Psoas muscle (tissue), 8 donors: ENCODE results near the gene ARHGEF7. TPM values are rescaled to one million over a fixed set of nuclear protein-coding genes. Genes with fewer than 3 reads are reported as not detected.

Experiments
- ATAC-seq, 4 donors: fragments of 200-7000 bp; cut with Tn5 transposase; one replicate each; pipeline ENCODE4 v1.9.1; 2020; ENCODE audit warnings: moderate library complexity in 3 of 4, mild to moderate bottlenecking in 2 of 4
- DNase-seq, 2 donors: peaks; one replicate each; pipeline ENCODE4 v3.0.0-alpha.2; 2020
- H3K27ac ChIP-seq: fragments of 200-600 bp; one replicate; pipeline ENCODE4 v1.8.0; 2022
- H3K27me3 ChIP-seq, 3 donors: fragments of 200-600 bp in 1 of 3; one replicate each; pipeline versions ENCODE4 v1.6.1 to v1.8.0; 2013 to 2022; ENCODE audit warnings: low read length in 2 of 3, mild to moderate bottlenecking in 2 of 3, moderate library complexity in 1 of 3; ENCODE audit not compliant: insufficient read depth in 3 of 3
- H3K36me3 ChIP-seq, 2 donors: fragments of 200-600 bp in 1 of 2; one replicate each; pipeline versions ENCODE4 v1.6.1 to v1.8.0; 2013 to 2022; ENCODE audit warnings: low read depth in 1 of 2, mild to moderate bottlenecking in 1 of 2, moderate library complexity in 1 of 2; ENCODE audit not compliant: insufficient read depth in 1 of 2
- H3K4me1 ChIP-seq: fragments of 200-600 bp; one replicate; pipeline ENCODE4 v1.8.0; 2022
- H3K4me3 ChIP-seq: fragments of 200-600 bp; one replicate; pipeline ENCODE4 v1.8.0; 2022; ENCODE audit warnings: mild to moderate bottlenecking
- H3K9me3 ChIP-seq: fragments of 200-600 bp; one replicate; pipeline ENCODE4 v1.8.0; 2022
- WGBS, 3 donors: extraction: QIAGEN DNeasy Blood & Tissue Kit; methylation state at CpG; one replicate each; pipeline versions ENCODE4 v1.1.6 to v1.1.7; 2013; 5-methylcytosine and 5-hydroxymethylcytosine counted together
- intact Hi-C, 2 donors: fragments of 100-400 bp; cut with DNase I; formaldehyde crosslinking; loops; one replicate each; pipeline versions ENCODE4 v1.11.0 to v1.14.2; 2022
- polyA plus RNA-seq, 3 donors: library from polyadenylated mRNA; stranded (reverse); fragments of 200-250 nt; gene quantifications; one replicate each; pipeline ENCODE4 v1.2.3, GENCODE V29; 2013
- total RNA-seq, 4 donors: library from RNA; stranded (reverse); fragmentation: NEBNext Ultra II Directional in 2 of 4; extraction: Animal tissue kit (Norgen Biotek cat#: 25700) in 2 of 4; gene quantifications; one replicate each; pipeline versions ENCODE4 v1.2.1 to v1.2.4, GENCODE V29; 2021 to 2023
- TF ChIP-seq, protein P1 (sequence below): fragments of 200-600 bp; IDR thresholded peaks from one replicate; pipeline ENCODE4 v1.8.0; 2022; ENCODE audit warnings: antibody characterized with exemption
- donor health status: healthy with polysubstance abuse.
- donor health status: DM: no; HTN: no; CAD: no; lungs with moderate emphysema.
- donor health status: Bipolar disorder and iron deficiency.
- donor health status: healthy.
- donor health status: DM: yes; HTN: yes; CAD: no.
- donor health status: DM: no; HTN: no; CAD: no.
- donor health status: DM: no; HTN: no; CAD: no.
- donor health status: DM: yes; HTN: yes; CAD: no.

The ARHGEF7 gene
- total and polyA plus RNA-seq, 7 donors = 21.6 to 53.6 (median 46.8) TPM

DNA sequence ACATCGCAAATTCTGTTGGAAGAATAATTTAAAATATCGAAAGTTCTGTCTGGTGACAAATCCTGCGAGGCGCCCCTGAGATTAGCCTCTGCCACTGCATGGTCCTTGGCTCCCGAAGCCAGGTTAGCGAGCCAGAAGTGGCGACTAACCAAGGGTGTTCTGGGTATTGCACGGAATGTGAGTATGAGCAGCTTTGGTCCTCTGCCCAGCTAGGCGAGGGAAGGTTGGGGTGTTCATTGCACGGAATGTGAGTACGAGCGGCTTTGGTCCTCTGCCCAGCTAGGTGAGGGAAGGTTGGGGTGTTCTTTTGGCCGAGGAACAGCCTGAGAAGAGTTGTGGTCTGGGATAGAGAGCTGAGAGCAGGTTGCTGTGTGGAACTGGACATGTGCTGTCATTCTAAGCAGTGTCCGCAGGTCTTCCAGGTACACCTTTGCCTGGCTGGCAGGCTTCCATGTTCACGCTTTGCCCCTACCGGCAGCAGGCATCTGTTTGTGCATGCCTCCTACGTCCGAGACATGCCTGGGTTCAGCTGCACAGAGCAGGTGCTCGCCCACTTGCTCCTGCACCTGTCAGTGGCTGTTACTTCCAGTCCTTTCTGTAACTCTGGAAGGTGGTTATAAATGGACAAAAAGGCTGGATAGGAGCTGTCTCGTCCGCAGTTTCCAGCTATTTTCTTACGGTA, 187.1 kb downstream of the ARHGEF7 start:
- TF ChIP-seq, protein P1, sequence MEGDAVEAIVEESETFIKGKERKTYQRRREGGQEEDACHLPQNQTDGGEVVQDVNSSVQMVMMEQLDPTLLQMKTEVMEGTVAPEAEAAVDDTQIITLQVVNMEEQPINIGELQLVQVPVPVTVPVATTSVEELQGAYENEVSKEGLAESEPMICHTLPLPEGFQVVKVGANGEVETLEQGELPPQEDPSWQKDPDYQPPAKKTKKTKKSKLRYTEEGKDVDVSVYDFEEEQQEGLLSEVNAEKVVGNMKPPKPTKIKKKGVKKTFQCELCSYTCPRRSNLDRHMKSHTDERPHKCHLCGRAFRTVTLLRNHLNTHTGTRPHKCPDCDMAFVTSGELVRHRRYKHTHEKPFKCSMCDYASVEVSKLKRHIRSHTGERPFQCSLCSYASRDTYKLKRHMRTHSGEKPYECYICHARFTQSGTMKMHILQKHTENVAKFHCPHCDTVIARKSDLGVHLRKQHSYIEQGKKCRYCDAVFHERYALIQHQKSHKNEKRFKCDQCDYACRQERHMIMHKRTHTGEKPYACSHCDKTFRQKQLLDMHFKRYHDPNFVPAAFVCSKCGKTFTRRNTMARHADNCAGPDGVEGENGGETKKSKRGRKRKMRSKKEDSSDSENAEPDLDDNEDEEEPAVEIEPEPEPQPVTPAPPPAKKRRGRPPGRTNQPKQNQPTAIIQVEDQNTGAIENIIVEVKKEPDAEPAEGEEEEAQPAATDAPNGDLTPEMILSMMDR = no peak
- WGBS, 3 donors = 42 to 66% (median 47%) methylated on average over 22 of the region's 22 CpGs

GRCh38 chr13:111303559-111303958, 188.4 kb downstream of the ARHGEF7 start:
- no peak overlapping the region for H3K4me3 ChIP-seq
- peaks cover 0 to 72% of the 10 kb centered on the region in 2 donors for H3K36me3 ChIP-seq
- WGBS, 3 donors = 96 to 98% (median 98%) methylated on average over 11 of the region's 11 CpGs
- no peaks in the 10 kb centered on the region for H3K9me3 ChIP-seq
- H3K4me1 ChIP-seq = no peaks in the 10 kb centered on the region
- no peak for DNase-seq
- ATAC-seq = no peak
- intact Hi-C loops = no loop called here
- no peak overlapping the region for H3K27ac ChIP-seq
- TF ChIP-seq, protein P1 = no peak
- no peaks in the 10 kb centered on the region for H3K27me3 ChIP-seq

More for the DNA sequence above, 187.1 kb downstream of the ARHGEF7 start:
- H3K27me3 ChIP-seq = no peaks in the 10 kb centered on the region
- no peak overlapping the region for H3K27ac ChIP-seq
- no peaks in the 10 kb centered on the region for H3K9me3 ChIP-seq
- ATAC-seq (peak; percentile 66 to 74 (median 72)), DNase-seq (no peak)
- no peak overlapping the region for H3K4me3 ChIP-seq
- intact Hi-C loops = no loop called here
- no peaks in the 10 kb centered on the region for H3K4me1 ChIP-seq
- peaks cover 0 to 82% of the 10 kb centered on the region in 2 donors for H3K36me3 ChIP-seq

GRCh38 chr13:111304041-111304544, 189.0 kb downstream of the ARHGEF7 start:
- Histone ChIP-seq H3K4me3 (no peak overlapping the region), H3K27ac (no peak overlapping the region), H3K4me1 (no peaks in the 10 kb centered on the region), H3K9me3 (no peaks in the 10 kb centered on the region), H3K27me3 (no peaks in the 10 kb centered on the region), H3K36me3 (peaks cover 0 to 76% of the 10 kb centered on the region in 2 donors)
- 89 to 91% (median 90%) methylated on average over 15 of the region's 15 CpGs for WGBS, 3 donors
- intact Hi-C loops = no loop called here
- DNase-seq (no peak), ATAC-seq (no peak)
- TF ChIP-seq, protein P1 = no peak

DNA sequence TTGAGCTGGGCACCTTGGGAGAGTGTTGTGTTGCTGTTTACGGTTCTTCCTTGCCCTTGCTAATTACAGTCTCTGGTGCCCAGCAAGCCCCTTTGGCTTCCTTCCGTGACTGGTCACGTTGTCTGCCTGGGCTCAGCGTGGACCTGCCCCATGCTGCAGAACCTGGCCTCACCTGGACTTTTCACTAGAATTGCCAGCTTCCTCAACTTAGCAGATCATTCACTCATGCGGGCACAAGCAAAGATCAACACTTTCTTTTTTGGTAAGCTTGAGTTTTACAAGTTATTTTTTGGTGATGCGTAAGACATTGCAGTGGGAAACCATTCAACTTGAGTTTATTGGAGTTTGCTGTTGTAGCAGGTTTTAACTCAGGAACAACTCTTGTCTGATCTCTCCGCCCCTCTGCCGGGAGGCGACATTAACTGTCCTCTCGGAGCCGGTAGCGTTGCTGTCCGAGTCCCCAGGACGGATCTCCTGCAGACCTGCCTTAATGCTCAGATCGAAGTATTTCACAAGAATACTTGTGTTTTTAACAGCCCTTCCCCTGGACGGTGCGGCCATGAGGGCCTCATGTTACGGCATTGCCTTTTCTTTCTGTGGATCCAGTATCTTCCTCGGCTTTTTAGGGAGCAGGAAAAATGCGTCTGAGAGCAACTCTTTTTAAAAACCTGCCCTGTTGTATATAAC, 189.6 kb downstream of the ARHGEF7 start:
- Histone ChIP-seq H3K36me3 (peaks cover 0 to 77% of the 10 kb centered on the region in 2 donors), H3K4me3 (no peak overlapping the region), H3K27me3 (no peaks in the 10 kb centered on the region), H3K9me3 (no peaks in the 10 kb centered on the region), H3K4me1 (no peaks in the 10 kb centered on the region), H3K27ac (no peak overlapping the region)
- DNase-seq (no peak), ATAC-seq (no peak)
- 95 to 96% (median 95%) methylated on average over 20 of the region's 20 CpGs for WGBS, 3 donors
- TF ChIP-seq, protein P1 = no peak
- intact Hi-C loops = no loop called here
